ENCODE results near the gene GKN2.

Gene GKN2

GRCh38 chr2:68943581-68944568 is 8.8 kb downstream of the GKN2 start:
- Histone ChIP-seq H3K4me1 (ENCODE audit: insufficient read depth, low read length) (peaks cover 11% of the 10 kb centered on the region), H3K4me3 (ENCODE audit: low read depth in 1 of 2, low read length in 2 of 2) (no peak overlapping the region), H2AFZ (ENCODE audit: low read depth, low read length) (peak overlapping the region; percentile 70), H3K9me3 (ENCODE audit: insufficient read depth, low read length, severe bottlenecking) (no peaks in the 10 kb centered on the region), H4K20me1 (ENCODE audit: insufficient read depth, low read length) (no peaks in the 10 kb centered on the region), H3K27me3 (ENCODE audit: insufficient read depth, low read length, poor library complexity) (no peaks in the 10 kb centered on the region), H3K27ac (ENCODE audit: low read length) (peak overlapping the region; percentile 40), H3K9ac (ENCODE audit: low read depth, low read length) (peak overlapping the region; percentile 11), H3K4me2 (ENCODE audit: insufficient read depth, low read length) (peak overlapping the region; percentile 43), H3K79me2 (ENCODE audit: insufficient read depth, low read length) (no peaks in the 10 kb centered on the region), H3K36me3 (ENCODE audit: insufficient read depth, low read length) (no peaks in the 10 kb centered on the region)
- ATAC-seq (ENCODE audit: insufficient read depth, low read depth): peak; percentile 99
- peak; percentile 80 for DNase-seq
- no peak for TF ChIP-seq EZH2 (IDR thresholded peaks at IDR 0.05; ENCODE audit: borderline replicate concordance, low read depth, low read length, severe bottlenecking)
- TF ChIP-seq CTCF (IDR thresholded peaks at IDR 0.05; ENCODE audit: borderline replicate concordance, extremely low read depth, low read length, poor library complexity, severe bottlenecking): peak; percentile 89

GRCh38 chr2:68942827-68943226 is 9.9 kb downstream of the GKN2 start:
- no peak overlapping the region for H3K4me2 ChIP-seq (ENCODE audit: insufficient read depth, low read length)
- no peaks in the 10 kb centered on the region for H3K9me3 ChIP-seq (ENCODE audit: insufficient read depth, low read length, severe bottlenecking)
- peaks cover 11% of the 10 kb centered on the region for H3K4me1 ChIP-seq (ENCODE audit: insufficient read depth, low read length)
- ATAC-seq (ENCODE audit: insufficient read depth, low read depth): no peak
- no peaks in the 10 kb centered on the region for H3K27me3 ChIP-seq (ENCODE audit: insufficient read depth, low read length, poor library complexity)
- no peak overlapping the region for H3K4me3 ChIP-seq (ENCODE audit: low read depth in 1 of 2, low read length in 2 of 2)
- no peak for DNase-seq
- H3K27ac ChIP-seq (ENCODE audit: low read length): no peak overlapping the region
- H3K79me2 ChIP-seq (ENCODE audit: insufficient read depth, low read length): no peaks in the 10 kb centered on the region
- H3K9ac ChIP-seq (ENCODE audit: low read depth, low read length): no peak overlapping the region
- H4K20me1 ChIP-seq (ENCODE audit: insufficient read depth, low read length): no peaks in the 10 kb centered on the region
- TF ChIP-seq EZH2 (IDR thresholded peaks at IDR 0.05; ENCODE audit: borderline replicate concordance, low read depth, low read length, severe bottlenecking) (no peak), CTCF (IDR thresholded peaks at IDR 0.05; ENCODE audit: borderline replicate concordance, extremely low read depth, low read length, poor library complexity, severe bottlenecking) (no peak)
- H3K36me3 ChIP-seq (ENCODE audit: insufficient read depth, low read length): no peaks in the 10 kb centered on the region
- no peak overlapping the region for H2AFZ ChIP-seq (ENCODE audit: low read depth, low read length)

GRCh38 chr2:68940369-68940768 is 12.3 kb downstream of the GKN2 start:
- Histone ChIP-seq H3K9me3 (ENCODE audit: insufficient read depth, low read length, severe bottlenecking) (no peaks in the 10 kb centered on the region), H3K4me1 (ENCODE audit: insufficient read depth, low read length) (peaks cover 11% of the 10 kb centered on the region), H4K20me1 (ENCODE audit: insufficient read depth, low read length) (no peaks in the 10 kb centered on the region), H3K27ac (ENCODE audit: low read length) (no peak overlapping the region), H3K4me3 (ENCODE audit: low read depth in 1 of 2, low read length in 2 of 2) (no peak overlapping the region), H3K9ac (ENCODE audit: low read depth, low read length) (no peak overlapping the region), H2AFZ (ENCODE audit: low read depth, low read length) (no peak overlapping the region), H3K27me3 (ENCODE audit: insufficient read depth, low read length, poor library complexity) (no peaks in the 10 kb centered on the region), H3K36me3 (ENCODE audit: insufficient read depth, low read length) (no peaks in the 10 kb centered on the region), H3K79me2 (ENCODE audit: insufficient read depth, low read length) (no peaks in the 10 kb centered on the region), H3K4me2 (ENCODE audit: insufficient read depth, low read length) (no peak overlapping the region)
- DNase-seq (no peak), ATAC-seq (ENCODE audit: insufficient read depth, low read depth) (no peak)
- TF ChIP-seq EZH2 (IDR thresholded peaks at IDR 0.05; ENCODE audit: borderline replicate concordance, low read depth, low read length, severe bottlenecking): no peak
- no peak for TF ChIP-seq CTCF (IDR thresholded peaks at IDR 0.05; ENCODE audit: borderline replicate concordance, extremely low read depth, low read length, poor library complexity, severe bottlenecking)
